ENCODE results near the gene RAB39B. TPM values are rescaled to one million over a fixed set of nuclear protein-coding genes. Genes with fewer than 3 reads are reported as not detected.

Gene RAB39B
- total RNA-seq, 4 donors from 2014 or later, result 0.22 to 1.8 (median 0.87) TPM

DNA sequence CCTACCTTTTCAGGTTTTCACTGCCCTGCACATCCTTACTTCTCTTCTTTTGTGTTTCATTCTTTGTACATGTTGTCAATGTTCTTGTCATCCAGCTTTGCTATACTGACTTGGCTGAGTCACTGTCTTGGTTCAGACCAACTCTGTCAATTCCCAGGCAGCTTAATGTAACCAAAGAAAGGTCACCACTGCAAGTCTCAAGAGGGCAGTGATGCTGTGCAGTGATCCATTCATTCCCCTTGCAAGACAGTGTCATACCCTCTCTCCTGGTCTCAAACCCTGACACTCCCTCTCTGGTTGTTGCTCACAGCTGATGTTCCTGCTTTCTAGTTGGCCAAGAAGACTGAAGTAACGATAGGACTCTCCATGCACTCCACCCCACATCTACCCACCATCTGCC is 17.5 kb downstream of the RAB39B start:
- Histone ChIP-seq H3K27ac (no peak overlapping the region), H3K9me3 (no peaks in the 10 kb centered on the region), H3K4me1 (no peaks in the 10 kb centered on the region), H3K27me3 (no peaks in the 10 kb centered on the region), H3K4me3 (no peak overlapping the region), H3K36me3 (no peaks in the 10 kb centered on the region)
- 64 to 83% methylated on average over 1 of the region's 1 CpG for WGBS, 2 donors
- TF ChIP-seq POLR2A (IDR thresholded peaks at IDR 0.05), result no peak
- TF ChIP-seq, protein P1, sequence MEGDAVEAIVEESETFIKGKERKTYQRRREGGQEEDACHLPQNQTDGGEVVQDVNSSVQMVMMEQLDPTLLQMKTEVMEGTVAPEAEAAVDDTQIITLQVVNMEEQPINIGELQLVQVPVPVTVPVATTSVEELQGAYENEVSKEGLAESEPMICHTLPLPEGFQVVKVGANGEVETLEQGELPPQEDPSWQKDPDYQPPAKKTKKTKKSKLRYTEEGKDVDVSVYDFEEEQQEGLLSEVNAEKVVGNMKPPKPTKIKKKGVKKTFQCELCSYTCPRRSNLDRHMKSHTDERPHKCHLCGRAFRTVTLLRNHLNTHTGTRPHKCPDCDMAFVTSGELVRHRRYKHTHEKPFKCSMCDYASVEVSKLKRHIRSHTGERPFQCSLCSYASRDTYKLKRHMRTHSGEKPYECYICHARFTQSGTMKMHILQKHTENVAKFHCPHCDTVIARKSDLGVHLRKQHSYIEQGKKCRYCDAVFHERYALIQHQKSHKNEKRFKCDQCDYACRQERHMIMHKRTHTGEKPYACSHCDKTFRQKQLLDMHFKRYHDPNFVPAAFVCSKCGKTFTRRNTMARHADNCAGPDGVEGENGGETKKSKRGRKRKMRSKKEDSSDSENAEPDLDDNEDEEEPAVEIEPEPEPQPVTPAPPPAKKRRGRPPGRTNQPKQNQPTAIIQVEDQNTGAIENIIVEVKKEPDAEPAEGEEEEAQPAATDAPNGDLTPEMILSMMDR (IDR thresholded peaks at IDR 0.05), result no peak
- TF ChIP-seq EP300 (IDR thresholded peaks at IDR 0.05), result no peak
- no peak for DNase-seq (ENCODE audit: low spot score in 2 of 2)

DNA sequence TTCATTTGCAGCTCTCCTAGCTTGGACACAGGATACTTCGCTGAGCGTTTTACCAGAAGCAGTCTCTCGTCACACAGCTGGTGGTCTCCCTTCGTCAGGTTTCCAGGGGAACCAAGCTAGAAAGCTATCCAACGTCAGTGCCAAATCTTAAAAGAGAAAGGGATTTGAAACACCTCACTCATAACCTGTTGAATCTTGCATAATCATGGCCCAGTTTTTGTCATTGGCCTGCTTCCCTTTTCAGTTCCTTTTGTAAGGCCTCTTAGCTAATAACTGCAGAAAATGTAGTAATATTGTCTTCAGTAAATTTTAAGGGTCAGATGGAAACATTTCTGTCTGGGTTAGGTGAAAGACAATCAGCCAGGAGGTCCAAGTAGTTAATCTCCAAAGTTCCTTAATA is 22.0 kb downstream of the RAB39B start:
- no peaks in the 10 kb centered on the region for H3K9me3 ChIP-seq
- H3K27me3 ChIP-seq, result no peaks in the 10 kb centered on the region
- peaks cover 0 to 10% (median 0%) of the 10 kb centered on the region in 3 donors for H3K36me3 ChIP-seq
- H3K4me3 ChIP-seq, result no peak overlapping the region
- DNase-seq (ENCODE audit: low spot score in 2 of 2), result no peak
- H3K27ac ChIP-seq, result no peak overlapping the region
- 66 to 76% methylated on average over 5 of the region's 5 CpGs for WGBS, 2 donors
- H3K4me1 ChIP-seq, result no peaks in the 10 kb centered on the region
- TF ChIP-seq, protein P1 (IDR thresholded peaks at IDR 0.05), result no peak
- TF ChIP-seq EP300 (IDR thresholded peaks at IDR 0.05) (no peak), POLR2A (IDR thresholded peaks at IDR 0.05) (no peak)

DNA sequence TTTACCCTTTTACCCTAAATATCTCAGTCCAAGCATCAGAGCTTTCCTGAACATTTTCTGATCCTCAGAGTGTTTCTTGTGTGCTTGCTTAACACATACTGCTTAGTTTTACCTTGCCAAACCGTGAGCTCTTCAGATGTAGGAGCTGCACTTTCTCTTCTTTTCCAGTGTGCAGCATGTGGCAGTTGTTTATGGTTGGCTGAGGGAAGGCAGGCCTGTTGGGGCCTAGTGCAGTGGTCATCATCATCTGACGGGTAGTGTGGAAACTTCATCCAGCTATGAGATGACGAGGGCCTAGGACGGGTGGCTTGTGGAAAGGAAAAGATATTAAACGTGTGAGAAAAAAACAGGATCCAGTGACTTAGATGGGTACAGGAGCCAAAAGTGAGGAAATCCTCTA is 26.6 kb downstream of the RAB39B start:
- Histone ChIP-seq H3K27ac (no peak overlapping the region), H3K4me3 (no peak overlapping the region), H3K36me3 (peaks cover 0 to 21% (median 0%) of the 10 kb centered on the region in 3 donors), H3K9me3 (no peaks in the 10 kb centered on the region), H3K4me1 (no peaks in the 10 kb centered on the region), H3K27me3 (no peaks in the 10 kb centered on the region)
- DNase-seq (ENCODE audit: low spot score in 2 of 2), result no peak
- 81 to 93% methylated on average over 5 of the region's 5 CpGs for WGBS, 2 donors
- no peak for TF ChIP-seq POLR2A (IDR thresholded peaks at IDR 0.05)
- no peak for TF ChIP-seq EP300 (IDR thresholded peaks at IDR 0.05)
- TF ChIP-seq, protein P1 (IDR thresholded peaks at IDR 0.05), result no peak

DNA sequence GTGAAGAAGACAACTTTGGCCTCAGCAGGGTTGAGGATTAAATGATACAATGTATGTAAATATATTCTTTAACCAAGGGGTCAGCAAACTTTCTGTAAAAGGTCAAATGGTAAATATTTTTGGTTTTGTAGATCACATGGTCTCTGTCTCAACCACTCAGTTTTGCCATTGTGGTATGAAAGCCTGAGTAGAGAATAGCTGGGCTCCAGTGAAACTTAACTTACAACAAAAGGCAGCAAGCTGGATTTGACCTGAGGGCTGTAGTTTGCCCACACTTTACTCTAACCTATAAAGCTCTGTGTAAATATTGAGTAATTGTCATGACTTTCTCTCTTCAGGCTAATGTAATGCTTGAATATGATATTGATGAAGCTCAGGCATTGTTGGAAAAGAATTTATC is 28.4 kb downstream of the RAB39B start:
- Histone ChIP-seq H3K36me3 (peaks cover 0 to 26% (median 0%) of the 10 kb centered on the region in 3 donors), H3K27me3 (no peaks in the 10 kb centered on the region), H3K27ac (no peak overlapping the region), H3K4me3 (no peak overlapping the region), H3K4me1 (no peaks in the 10 kb centered on the region), H3K9me3 (no peaks in the 10 kb centered on the region)
- TF ChIP-seq, protein P1 (IDR thresholded peaks at IDR 0.05), result no peak
- TF ChIP-seq POLR2A (IDR thresholded peaks at IDR 0.05), result no peak
- no peak for TF ChIP-seq EP300 (IDR thresholded peaks at IDR 0.05)
- no peak for DNase-seq (ENCODE audit: low spot score in 2 of 2)

DNA sequence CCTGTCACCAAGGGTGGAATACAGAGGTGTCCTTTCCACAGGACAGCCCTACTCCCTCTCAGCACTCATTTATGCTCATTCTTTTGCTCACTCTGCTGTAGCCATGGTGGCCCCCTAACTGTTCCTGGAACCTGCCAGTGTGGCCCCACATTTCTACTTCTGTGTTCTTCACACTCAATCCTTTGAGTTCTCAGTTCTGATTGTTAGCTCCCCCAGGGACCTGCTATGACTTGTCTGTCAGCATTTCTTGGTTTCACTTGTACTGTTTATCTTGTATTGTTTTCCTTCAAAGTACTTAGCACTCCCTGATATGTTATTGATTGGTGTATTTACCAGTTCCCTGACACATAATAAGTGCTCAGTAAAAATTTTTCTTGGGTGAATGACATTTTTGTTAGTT is 33.1 kb downstream of the RAB39B start:
- H3K27ac ChIP-seq, result no peak overlapping the region
- no peak overlapping the region for H3K4me3 ChIP-seq
- peaks cover 0 to 20% (median 3%) of the 10 kb centered on the region in 3 donors for H3K36me3 ChIP-seq
- no peaks in the 10 kb centered on the region for H3K27me3 ChIP-seq
- no peaks in the 10 kb centered on the region for H3K9me3 ChIP-seq
- no peak for TF ChIP-seq POLR2A (IDR thresholded peaks at IDR 0.05)
- TF ChIP-seq, protein P1 (IDR thresholded peaks at IDR 0.05), result no peak
- no peak for TF ChIP-seq EP300 (IDR thresholded peaks at IDR 0.05)
- no peak for DNase-seq (ENCODE audit: low spot score in 2 of 2)
- H3K4me1 ChIP-seq, result no peaks in the 10 kb centered on the region

All from tibial nerve (tissue), 4 donors.